ENCODE results near the gene MAP4K5. TPM values are rescaled to one million over a fixed set of nuclear protein-coding genes. Genes with fewer than 3 reads are reported as not detected.

Gene MAP4K5
- total and polyA plus RNA-seq, 2 experiments from 2014 or later: 98.0 to 166 TPM

GRCh38 chr14:50545618-50546017, 13.2 kb upstream of the MAP4K5 start:
- Histone ChIP-seq H3K36me3 (ENCODE audit: low read depth) (no peaks in the 10 kb centered on the region), H3F3A (ENCODE audit: insufficient read depth) (no peaks in the 10 kb centered on the region), H3K4me3 (no peak overlapping the region), H4K20me1 (ENCODE audit: insufficient read depth) (no peaks in the 10 kb centered on the region), H3K9ac (no peak overlapping the region), H3K4me1 (ENCODE audit: insufficient read depth) (no peaks in the 10 kb centered on the region), H3K9me2 (ENCODE audit: insufficient read depth) (no peaks in the 10 kb centered on the region), H3K9me3 (ENCODE audit: low read depth) (no peaks in the 10 kb centered on the region), H3K27me3 (replicated peaks; ENCODE audit: insufficient read depth) (no peaks in the 10 kb centered on the region), H2AFZ (no peak overlapping the region), H3K27ac (no peak overlapping the region), H3K4me2 (ENCODE audit: unreplicated experiment) (no peak overlapping the region), H3K79me2 (ENCODE audit: insufficient read depth) (no peaks in the 10 kb centered on the region)
- in situ Hi-C loops (cut with MboI): loop anchor here (10.0 to 25.0 kb wide), 2 partner anchors 229 to 683 kb away; partner anchors contain the start of gene NEMF
- WGBS, 2 experiments (ENCODE audit: low coverage in 1 of 2, low lambda C conversion rate in 2 of 2, missing lambda C conversion rate in 2 of 2): 58 to 60% methylated on average over 3 of the region's 3 CpGs
- DNase-seq: no peak
- TF ChIP-seq EZH2 (IDR thresholded peaks at IDR 0.05; ENCODE audit: insufficient read depth, poor library complexity, severe bottlenecking) (no peak), EZH2phosphoT487 (IDR thresholded peaks at IDR 0.05; ENCODE audit: insufficient read depth, low read depth) (no peak)

DNA sequence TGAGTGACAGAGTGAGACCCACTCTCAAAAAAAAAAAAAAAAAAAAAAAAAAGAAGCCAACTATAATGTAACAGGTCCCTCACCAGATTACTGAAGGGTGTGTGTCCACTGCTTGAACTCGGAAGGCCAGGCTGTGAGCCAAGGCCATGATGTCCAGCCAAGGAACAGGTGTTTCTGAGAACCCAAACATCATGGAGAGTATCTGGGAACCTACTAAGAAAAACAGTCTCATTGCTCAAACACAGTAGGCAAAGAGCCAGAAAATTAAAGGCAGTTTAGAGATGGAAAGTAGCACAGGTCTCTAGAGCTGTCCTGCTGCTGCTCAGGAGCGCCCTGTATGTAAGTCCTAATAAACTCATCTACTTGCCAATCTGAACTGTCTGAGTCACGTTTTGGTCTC, 12.5 kb upstream of the MAP4K5 start:
- no peak overlapping the region for H3K27ac ChIP-seq
- no peak overlapping the region for H3K4me2 ChIP-seq (ENCODE audit: unreplicated experiment)
- no peak overlapping the region for H3K4me3 ChIP-seq
- TF ChIP-seq EZH2phosphoT487 (IDR thresholded peaks at IDR 0.05; ENCODE audit: insufficient read depth, low read depth): no peak
- no peak for TF ChIP-seq EZH2 (IDR thresholded peaks at IDR 0.05; ENCODE audit: insufficient read depth, poor library complexity, severe bottlenecking)
- no peaks in the 10 kb centered on the region for H3K9me3 ChIP-seq (ENCODE audit: low read depth)
- H3F3A ChIP-seq (ENCODE audit: insufficient read depth): no peaks in the 10 kb centered on the region
- no peaks in the 10 kb centered on the region for H3K36me3 ChIP-seq (ENCODE audit: low read depth)
- H4K20me1 ChIP-seq (ENCODE audit: insufficient read depth): no peaks in the 10 kb centered on the region
- no peak overlapping the region for H2AFZ ChIP-seq
- H3K79me2 ChIP-seq (ENCODE audit: insufficient read depth): no peaks in the 10 kb centered on the region
- DNase-seq: no peak
- no peaks in the 10 kb centered on the region for H3K4me1 ChIP-seq (ENCODE audit: insufficient read depth)
- WGBS, 2 experiments (ENCODE audit: low coverage in 1 of 2, low lambda C conversion rate in 2 of 2, missing lambda C conversion rate in 2 of 2): 69 to 77% methylated on average over 3 of the region's 3 CpGs
- no peak overlapping the region for H3K9ac ChIP-seq
- no peaks in the 10 kb centered on the region for H3K27me3 ChIP-seq (replicated peaks; ENCODE audit: insufficient read depth)
- H3K9me2 ChIP-seq (ENCODE audit: insufficient read depth): no peaks in the 10 kb centered on the region
- in situ Hi-C loops (cut with MboI): loop anchor here (10.0 to 25.0 kb wide), 2 partner anchors 230 to 683 kb away; partner anchors contain the start of gene NEMF

DNA sequence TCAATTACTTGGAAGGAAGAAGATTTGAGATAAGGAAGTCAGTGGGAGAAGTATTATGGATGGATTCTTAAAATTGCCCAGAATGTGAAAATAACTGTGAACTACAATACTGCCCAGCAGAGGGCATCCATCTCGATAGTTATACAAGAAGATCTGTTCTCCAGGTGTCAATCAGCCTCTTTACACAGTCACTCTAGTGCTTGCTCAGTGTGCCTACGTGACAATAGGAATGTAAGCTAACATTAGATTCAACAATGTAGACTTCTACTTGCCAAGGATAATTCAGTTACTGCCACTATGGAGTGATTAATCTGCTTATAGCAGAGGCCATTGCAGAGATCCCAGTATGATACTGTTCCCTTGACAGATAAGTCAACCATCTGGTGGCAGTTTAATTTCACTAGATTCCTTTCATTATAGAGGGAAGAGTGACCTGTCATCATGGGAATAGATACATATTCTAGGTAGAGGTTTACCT, 10.6 kb upstream of the MAP4K5 start:
- TF ChIP-seq EZH2phosphoT487 (IDR thresholded peaks at IDR 0.05; ENCODE audit: insufficient read depth, low read depth): no peak
- TF ChIP-seq EZH2 (IDR thresholded peaks at IDR 0.05; ENCODE audit: insufficient read depth, poor library complexity, severe bottlenecking): no peak
- in situ Hi-C loops (cut with MboI): loop anchor here (10.0 to 25.0 kb wide), 2 partner anchors 232 to 681 kb away; partner anchors contain the start of gene NEMF
- 0% methylated on average over 2 of the region's 2 CpGs for WGBS, 2 experiments (ENCODE audit: low coverage in 1 of 2, low lambda C conversion rate in 2 of 2, missing lambda C conversion rate in 2 of 2)
- Histone ChIP-seq H3K4me2 (ENCODE audit: unreplicated experiment) (no peak overlapping the region), H4K20me1 (ENCODE audit: insufficient read depth) (no peaks in the 10 kb centered on the region), H3F3A (ENCODE audit: insufficient read depth) (no peaks in the 10 kb centered on the region), H3K36me3 (ENCODE audit: low read depth) (no peaks in the 10 kb centered on the region), H3K27me3 (replicated peaks; ENCODE audit: insufficient read depth) (no peaks in the 10 kb centered on the region), H3K79me2 (ENCODE audit: insufficient read depth) (no peaks in the 10 kb centered on the region), H2AFZ (no peak overlapping the region), H3K9me2 (ENCODE audit: insufficient read depth) (no peaks in the 10 kb centered on the region), H3K9ac (no peak overlapping the region), H3K9me3 (ENCODE audit: low read depth) (no peaks in the 10 kb centered on the region), H3K4me3 (no peak overlapping the region), H3K4me1 (ENCODE audit: insufficient read depth) (no peaks in the 10 kb centered on the region), H3K27ac (no peak overlapping the region)
- peak; percentile 75 for DNase-seq

- Histone ChIP-seq H3K9me3 (ENCODE audit: low read depth) (no peaks in the 10 kb centered on the region), H2AFZ (no peak overlapping the region), H4K20me1 (ENCODE audit: insufficient read depth) (no peaks in the 10 kb centered on the region), H3K27ac (no peak overlapping the region), H3F3A (ENCODE audit: insufficient read depth) (no peaks in the 10 kb centered on the region), H3K4me1 (ENCODE audit: insufficient read depth) (no peaks in the 10 kb centered on the region), H3K79me2 (ENCODE audit: insufficient read depth) (no peaks in the 10 kb centered on the region), H3K4me2 (ENCODE audit: unreplicated experiment) (no peak overlapping the region), H3K27me3 (replicated peaks; ENCODE audit: insufficient read depth) (no peaks in the 10 kb centered on the region), H3K9ac (no peak overlapping the region), H3K4me3 (no peak overlapping the region), H3K9me2 (ENCODE audit: insufficient read depth) (no peaks in the 10 kb centered on the region), H3K36me3 (ENCODE audit: low read depth) (no peaks in the 10 kb centered on the region)
- WGBS, 2 experiments (ENCODE audit: low coverage in 1 of 2, low lambda C conversion rate in 2 of 2, missing lambda C conversion rate in 2 of 2): 91% methylated on average over 1 of the region's 1 CpG
- no peak for DNase-seq
- in situ Hi-C loops (cut with MboI): loop anchor here (10.0 to 25.0 kb wide), 2 partner anchors 234 to 679 kb away; partner anchors contain the start of gene NEMF
- TF ChIP-seq EZH2phosphoT487 (IDR thresholded peaks at IDR 0.05; ENCODE audit: insufficient read depth, low read depth) (no peak), EZH2 (IDR thresholded peaks at IDR 0.05; ENCODE audit: insufficient read depth, poor library complexity, severe bottlenecking) (no peak)
Observed at GRCh38 chr14:50541159-50541567, 8.8 kb upstream of the MAP4K5 start.

Measured in GM23248 (cell line).